GM12874 (cell line): Measurements from ENCODE around the gene XPO6.

Experiments
- TF ChIP-seq, protein P1 (sequence below): IDR thresholded peaks from 2 replicates; pipeline ENCODE4 v1.5.1; 2011; ENCODE audit warnings: low read depth, mild to moderate bottlenecking, control low read depth, low read length, moderate library complexity; ENCODE audit not compliant: insufficient read depth

XPO6 gene

DNA sequence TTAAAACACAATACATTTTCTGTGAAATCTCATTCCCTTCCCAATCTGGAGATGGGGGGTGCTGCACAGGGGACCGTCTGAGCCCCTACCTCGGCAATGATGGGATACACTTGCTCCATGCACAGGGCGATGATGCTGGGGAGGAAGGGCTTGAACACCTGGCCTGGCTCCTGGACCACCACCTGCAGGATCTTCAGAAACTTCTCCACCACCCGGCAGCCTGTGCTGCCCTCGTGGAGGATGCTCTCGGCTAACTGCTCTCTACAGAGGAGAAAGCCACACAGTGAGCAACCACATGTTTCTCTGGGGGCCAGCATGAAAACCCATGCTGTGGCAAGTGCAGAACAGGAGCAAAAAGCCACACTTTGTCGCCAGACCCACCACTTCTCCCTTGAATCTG is 105.8 kb downstream of the XPO6 start:
- TF ChIP-seq, protein P1, sequence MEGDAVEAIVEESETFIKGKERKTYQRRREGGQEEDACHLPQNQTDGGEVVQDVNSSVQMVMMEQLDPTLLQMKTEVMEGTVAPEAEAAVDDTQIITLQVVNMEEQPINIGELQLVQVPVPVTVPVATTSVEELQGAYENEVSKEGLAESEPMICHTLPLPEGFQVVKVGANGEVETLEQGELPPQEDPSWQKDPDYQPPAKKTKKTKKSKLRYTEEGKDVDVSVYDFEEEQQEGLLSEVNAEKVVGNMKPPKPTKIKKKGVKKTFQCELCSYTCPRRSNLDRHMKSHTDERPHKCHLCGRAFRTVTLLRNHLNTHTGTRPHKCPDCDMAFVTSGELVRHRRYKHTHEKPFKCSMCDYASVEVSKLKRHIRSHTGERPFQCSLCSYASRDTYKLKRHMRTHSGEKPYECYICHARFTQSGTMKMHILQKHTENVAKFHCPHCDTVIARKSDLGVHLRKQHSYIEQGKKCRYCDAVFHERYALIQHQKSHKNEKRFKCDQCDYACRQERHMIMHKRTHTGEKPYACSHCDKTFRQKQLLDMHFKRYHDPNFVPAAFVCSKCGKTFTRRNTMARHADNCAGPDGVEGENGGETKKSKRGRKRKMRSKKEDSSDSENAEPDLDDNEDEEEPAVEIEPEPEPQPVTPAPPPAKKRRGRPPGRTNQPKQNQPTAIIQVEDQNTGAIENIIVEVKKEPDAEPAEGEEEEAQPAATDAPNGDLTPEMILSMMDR = no peak

DNA sequence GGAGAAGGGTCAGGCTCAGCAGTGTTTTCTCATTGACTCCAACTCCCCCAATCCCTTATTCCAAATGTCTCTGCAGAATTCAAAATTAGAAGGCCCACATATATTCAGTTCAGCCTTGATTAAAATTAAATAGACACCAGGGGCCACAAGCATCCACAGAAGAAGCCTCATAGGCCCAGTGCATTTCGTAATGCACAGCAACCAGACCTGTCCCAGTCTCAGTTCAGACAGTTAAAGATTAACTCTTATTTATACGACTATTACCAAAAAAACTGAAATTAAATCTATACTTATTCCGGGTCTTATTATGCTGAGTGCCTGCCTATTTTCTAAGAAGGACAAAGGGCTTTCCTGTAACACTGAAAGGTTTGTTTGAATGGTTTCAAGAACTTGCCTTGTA is 106.5 kb downstream of the XPO6 start:
- TF ChIP-seq, protein P1 = no peak

DNA sequence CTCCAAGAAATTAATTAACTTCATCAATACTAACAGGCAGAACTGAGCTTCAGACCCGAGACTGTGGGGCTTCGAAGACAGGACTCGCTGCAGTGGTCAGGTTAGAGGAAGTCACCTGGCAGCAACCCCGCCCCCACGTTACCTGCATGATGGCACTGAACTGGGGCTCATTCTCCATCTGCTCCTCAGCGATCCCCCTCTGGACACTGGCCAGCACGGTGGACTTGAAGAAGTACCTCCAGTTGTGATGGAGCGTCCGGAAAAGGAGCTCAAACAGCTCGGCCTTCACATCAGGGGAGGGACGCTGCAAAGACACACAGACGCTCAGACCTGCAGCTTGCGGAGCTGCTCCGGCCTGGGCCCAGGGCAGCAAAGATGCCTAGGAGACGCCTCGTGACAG is 107.4 kb downstream of the XPO6 start:
- TF ChIP-seq, protein P1 = no peak

DNA sequence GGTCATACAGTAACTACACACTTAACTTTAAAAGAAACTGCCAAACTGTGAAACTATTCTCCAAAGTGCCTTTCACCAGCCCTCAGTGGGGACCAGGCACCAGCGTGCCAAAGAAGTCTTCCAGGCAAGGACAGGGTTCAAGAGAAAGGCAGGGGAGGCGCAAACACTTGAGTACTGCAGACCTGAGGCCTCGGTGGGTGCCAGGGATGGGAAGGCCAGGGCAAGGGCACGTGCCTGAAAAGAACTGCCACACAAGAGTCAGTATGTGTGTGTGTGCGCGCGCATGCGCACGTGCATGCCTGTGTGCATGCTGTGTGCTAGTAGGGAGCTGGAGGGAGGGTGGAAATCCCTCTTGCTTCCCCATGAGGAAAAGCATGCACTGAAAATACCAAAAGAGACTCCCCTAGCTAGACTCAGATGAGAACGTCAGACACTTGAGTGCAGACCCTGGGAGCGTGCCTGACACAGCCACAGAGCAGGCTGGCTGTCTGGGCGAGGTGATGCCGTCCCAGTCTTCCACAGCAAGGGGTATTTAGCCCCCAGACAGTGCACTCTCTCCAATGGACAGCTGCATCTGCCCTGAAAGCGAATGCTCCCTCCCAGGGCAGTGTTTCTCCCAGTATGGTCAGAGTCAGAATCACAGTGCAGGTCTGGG is 108.1 kb downstream of the XPO6 start:
- TF ChIP-seq, protein P1 = no peak

DNA sequence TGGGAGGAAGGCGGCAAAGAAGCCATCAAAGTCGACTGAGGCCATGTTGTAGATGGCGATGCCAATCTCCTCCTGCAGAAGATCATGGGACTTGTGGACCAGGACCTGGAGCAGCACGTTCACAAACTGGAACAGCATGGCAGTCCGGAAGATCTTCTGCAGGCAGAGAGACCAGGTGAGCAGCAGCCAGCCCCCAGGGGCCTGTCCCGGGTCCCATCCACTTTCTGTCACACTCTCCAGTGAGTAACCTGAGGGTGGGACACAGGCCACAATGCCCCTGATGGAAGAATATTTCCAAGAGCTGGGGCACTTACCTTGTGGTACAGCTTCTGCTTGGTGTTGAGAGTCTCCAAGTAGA is 110.3 kb downstream of the XPO6 start:
- TF ChIP-seq, protein P1 = no peak

DNA sequence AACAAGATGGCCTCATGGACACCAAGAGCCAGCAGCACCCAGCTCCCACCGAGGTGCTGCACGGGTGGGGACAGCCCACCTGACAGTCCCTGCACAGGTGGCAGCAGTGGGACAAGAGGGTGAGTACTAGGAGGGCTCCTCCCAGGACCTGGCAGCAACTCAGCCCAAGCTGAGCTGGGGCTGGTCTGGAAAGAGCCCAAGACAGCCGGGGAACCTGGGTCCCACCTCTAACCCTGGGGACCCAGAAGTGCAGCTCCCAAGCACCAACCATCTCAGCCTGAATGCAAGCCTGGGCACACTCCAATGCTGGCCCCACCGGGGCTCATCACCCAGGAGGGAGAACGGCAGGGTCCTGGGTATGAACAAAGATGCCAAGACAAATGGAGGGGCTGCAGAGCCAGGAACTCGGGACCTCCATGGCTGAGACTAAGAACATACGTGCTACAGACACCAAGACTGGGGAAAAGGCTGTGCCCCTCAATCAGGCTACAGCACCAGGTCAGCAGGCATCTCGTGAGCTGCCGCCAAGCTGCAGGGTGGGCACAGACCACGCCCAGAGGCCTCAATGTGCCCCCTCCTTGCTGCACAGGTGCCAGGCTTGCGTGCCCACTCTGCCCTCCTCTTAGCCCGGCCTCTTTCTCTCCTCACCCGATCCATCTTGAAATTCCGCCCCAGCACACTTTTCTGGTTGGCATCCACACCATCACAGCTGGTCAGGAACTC is 110.8 kb downstream of the XPO6 start:
- TF ChIP-seq, protein P1 = no peak

DNA sequence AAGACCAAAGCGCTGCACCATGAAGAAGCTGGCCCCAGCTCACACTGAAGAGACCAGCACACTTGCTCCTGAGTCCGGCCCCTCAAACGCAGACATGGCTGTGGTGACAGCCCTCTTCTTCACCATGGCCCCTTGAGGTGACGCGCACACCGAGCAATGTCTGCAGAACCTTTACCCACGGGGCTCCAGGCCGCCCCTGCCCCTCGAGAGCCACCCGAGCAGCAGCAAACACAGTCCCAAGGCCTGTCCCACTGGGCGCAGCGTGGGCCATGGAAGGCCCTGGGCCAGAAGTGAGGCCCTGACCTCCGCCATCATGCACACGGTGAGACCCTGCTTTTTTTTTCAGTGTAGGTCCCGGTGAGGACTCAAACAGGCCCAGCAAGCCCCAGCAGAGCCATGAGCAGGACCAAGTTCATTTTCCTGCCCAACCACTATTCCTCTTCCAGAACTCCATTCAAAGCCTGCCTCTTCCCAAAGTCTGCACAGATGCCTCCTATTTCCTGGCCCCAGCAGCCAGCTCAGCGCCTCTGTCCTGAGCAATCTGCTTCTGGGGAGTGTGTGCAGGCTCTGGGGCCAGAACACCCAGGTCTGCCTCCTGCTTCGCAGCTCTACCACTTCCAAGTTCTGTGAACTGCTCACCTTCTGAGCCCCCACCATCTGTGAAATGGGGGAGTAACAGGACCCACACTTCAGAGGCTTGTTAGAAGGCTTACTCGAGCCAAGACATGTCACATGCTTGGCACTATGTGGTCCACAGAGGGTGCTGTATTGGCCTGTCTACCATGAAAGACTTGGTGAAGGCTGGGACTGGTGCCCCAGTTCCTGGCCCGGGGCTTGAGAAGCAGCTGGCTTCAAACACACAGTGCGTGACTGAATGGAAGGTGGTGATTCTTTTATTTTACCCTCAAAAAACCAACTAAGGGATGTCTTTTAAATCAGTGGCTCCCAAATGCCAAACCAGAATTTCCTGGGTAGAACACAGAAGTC is 112.5 kb downstream of the XPO6 start:
- TF ChIP-seq, protein P1 = no peak
